ENCODE results near the gene CEP350.

The CEP350 gene, protein sequence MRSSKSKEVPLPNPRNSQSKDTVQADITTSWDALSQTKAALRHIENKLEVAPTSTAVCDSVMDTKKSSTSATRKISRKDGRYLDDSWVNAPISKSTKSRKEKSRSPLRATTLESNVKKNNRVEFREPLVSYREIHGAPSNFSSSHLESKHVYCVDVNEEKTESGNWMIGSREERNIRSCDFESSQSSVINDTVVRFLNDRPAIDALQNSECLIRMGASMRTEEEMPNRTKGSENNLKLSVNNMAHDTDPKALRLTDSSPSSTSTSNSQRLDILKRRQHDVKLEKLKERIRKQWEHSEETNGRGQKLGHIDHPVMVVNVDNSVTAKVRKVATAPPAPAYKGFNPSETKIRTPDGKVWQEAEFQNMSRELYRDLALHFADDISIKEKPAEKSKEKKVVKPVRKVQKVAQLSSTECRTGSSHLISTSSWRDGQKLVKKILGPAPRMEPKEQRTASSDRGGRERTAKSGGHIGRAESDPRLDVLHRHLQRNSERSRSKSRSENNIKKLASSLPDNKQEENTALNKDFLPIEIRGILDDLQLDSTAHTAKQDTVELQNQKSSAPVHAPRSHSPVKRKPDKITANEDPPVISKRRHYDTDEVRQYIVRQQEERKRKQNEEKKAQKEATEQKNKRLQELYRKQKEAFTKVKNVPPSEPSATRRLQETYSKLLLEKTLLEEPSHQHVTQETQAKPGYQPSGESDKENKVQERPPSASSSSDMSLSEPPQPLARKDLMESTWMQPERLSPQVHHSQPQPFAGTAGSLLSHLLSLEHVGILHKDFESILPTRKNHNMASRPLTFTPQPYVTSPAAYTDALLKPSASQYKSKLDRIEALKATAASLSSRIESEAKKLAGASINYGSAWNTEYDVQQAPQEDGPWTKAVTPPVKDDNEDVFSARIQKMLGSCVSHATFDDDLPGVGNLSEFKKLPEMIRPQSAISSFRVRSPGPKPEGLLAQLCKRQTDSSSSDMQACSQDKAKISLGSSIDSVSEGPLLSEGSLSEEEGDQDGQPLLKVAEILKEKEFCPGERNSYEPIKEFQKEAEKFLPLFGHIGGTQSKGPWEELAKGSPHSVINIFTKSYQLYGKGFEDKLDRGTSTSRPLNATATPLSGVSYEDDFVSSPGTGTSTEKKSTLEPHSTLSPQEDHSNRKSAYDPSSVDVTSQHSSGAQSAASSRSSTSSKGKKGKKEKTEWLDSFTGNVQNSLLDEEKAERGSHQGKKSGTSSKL (N-terminal part only)

DNA sequence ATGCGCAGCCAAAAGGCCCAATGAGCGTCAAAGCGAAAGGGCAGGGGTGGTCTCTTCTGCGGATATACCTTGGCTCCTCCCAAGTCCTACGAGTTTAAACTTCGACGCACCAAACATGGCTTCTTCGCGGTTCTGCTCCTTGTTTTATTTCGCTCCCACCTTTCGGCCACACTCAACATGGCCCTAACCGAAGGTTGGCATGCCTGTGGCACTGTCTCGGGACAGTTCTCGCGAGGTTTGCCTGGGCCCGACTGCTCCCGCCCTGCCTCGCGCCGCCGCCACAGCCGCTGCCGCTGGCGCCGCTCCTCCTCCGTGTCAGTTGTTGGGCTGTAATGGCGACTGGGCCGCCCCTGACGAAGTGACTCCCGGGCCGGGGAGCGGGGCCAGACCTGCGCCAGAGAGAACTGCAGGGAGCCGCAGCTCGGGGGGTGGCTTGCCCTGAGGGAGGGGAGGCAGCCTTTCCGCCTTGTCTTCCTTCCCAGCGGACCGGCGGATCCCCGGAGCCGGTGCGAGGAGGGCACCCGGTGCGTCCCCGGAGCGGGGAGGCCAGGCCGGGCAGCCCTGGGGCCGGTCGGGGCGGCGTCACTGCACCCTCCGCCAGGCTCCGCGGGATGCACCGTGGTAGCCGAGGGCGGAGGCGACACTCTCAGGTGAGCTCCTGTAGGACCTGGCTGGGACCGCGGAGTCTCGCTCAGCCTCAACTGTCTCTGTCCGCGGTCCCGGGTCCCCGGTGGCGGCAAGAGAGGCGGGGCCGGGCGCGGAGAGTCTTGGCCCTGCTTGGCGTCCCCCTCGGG lies at the start of gene CEP350:
Gene CEP350 (plus strand): TSS at position 318 of the 794 bp plus-strand sequence. CDS start 31,372 bp downstream, outside the sequence.
- H3K9me3 ChIP-seq (ENCODE audit: control insufficient read depth in 2 of 2, low read length in 2 of 2) = no peaks in the 10 kb centered on the region
- peak within 1 kb of the TSS; percentile 93 for H3K27ac ChIP-seq (ENCODE audit: low read length)
- H3K9ac ChIP-seq (ENCODE audit: low read length in 2 of 2) = peak within 1 kb of the TSS; percentile 77 to 90
- H3K27me3 ChIP-seq (ENCODE audit: control insufficient read depth in 1 of 2, insufficient read depth in 2 of 2, low read length in 2 of 2) = no peaks in the 10 kb centered on the region
- H3K4me1 ChIP-seq (ENCODE audit: control insufficient read depth, insufficient read depth, low read length) = no peaks in the 10 kb centered on the region
- peak within 1 kb of the TSS; percentile 86 for H3K4me3 ChIP-seq (ENCODE audit: low read length in 2 of 2)
- H3K36me3 ChIP-seq (ENCODE audit: control insufficient read depth in 2 of 2, insufficient read depth in 2 of 2, low read length in 2 of 2) = no peaks in the 10 kb centered on the region

DNA sequence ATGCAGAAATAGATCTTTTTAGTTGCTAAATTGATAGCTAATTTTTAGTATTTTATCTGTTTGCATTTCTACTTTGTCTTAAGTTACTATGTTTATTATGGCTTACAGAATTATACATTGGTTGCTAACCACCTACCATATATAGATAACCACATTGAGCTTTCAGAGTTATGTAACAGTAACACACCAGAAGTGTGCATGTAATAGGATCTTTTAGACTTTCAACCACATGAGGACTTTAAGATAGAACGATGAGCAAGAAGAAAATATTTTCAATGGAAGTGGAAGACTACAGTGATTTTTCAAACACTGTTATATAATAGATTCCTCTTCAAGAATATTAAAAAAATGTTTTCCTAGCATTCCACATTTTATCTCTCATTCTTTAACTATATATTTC lies 43.7 kb upstream of the CEP350 start:
- no peaks in the 10 kb centered on the region for H3K9me3 ChIP-seq (ENCODE audit: control insufficient read depth in 2 of 2, low read length in 2 of 2)
- no peak overlapping the region for H3K4me3 ChIP-seq (ENCODE audit: low read length in 2 of 2)
- H3K9ac ChIP-seq (ENCODE audit: low read length in 2 of 2) = no peak overlapping the region
- H3K4me1 ChIP-seq (ENCODE audit: control insufficient read depth, insufficient read depth, low read length) = no peaks in the 10 kb centered on the region
- H3K27ac ChIP-seq (ENCODE audit: low read length) = no peak overlapping the region
- H3K27me3 ChIP-seq (ENCODE audit: control insufficient read depth in 1 of 2, insufficient read depth in 2 of 2, low read length in 2 of 2) = no peaks in the 10 kb centered on the region
- H3K36me3 ChIP-seq (ENCODE audit: control insufficient read depth in 2 of 2, insufficient read depth in 2 of 2, low read length in 2 of 2) = peaks cover 20 to 27% of the 10 kb centered on the region in 2 donors

DNA sequence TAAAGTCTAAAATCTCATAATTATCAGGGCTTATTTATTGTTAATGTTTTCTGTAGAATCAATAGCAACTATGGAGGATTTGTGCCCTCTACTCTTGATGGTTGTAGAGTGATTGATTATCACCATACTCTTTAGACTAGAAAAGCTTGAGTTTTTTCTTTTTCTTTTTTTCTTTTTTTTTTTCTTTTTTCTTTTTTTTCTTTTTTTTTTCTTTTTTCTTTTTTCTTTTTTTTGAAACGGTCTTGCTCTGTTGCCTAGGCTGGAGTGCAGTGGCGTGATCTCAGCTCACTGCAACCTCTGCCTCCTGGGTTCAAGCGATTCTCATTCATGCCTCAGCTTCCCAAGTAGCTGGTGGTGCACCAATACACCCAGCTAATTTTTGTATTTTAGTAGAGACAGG lies 42.8 kb upstream of the CEP350 start:
- Histone ChIP-seq H3K36me3 (ENCODE audit: control insufficient read depth in 2 of 2, insufficient read depth in 2 of 2, low read length in 2 of 2) (peaks cover 25 to 30% of the 10 kb centered on the region in 2 donors), H3K9me3 (ENCODE audit: control insufficient read depth in 2 of 2, low read length in 2 of 2) (no peaks in the 10 kb centered on the region), H3K27ac (ENCODE audit: low read length) (no peak overlapping the region), H3K9ac (ENCODE audit: low read length in 2 of 2) (no peak overlapping the region), H3K4me3 (ENCODE audit: low read length in 2 of 2) (no peak overlapping the region), H3K4me1 (ENCODE audit: control insufficient read depth, insufficient read depth, low read length) (no peaks in the 10 kb centered on the region), H3K27me3 (ENCODE audit: control insufficient read depth in 1 of 2, insufficient read depth in 2 of 2, low read length in 2 of 2) (no peaks in the 10 kb centered on the region)

DNA sequence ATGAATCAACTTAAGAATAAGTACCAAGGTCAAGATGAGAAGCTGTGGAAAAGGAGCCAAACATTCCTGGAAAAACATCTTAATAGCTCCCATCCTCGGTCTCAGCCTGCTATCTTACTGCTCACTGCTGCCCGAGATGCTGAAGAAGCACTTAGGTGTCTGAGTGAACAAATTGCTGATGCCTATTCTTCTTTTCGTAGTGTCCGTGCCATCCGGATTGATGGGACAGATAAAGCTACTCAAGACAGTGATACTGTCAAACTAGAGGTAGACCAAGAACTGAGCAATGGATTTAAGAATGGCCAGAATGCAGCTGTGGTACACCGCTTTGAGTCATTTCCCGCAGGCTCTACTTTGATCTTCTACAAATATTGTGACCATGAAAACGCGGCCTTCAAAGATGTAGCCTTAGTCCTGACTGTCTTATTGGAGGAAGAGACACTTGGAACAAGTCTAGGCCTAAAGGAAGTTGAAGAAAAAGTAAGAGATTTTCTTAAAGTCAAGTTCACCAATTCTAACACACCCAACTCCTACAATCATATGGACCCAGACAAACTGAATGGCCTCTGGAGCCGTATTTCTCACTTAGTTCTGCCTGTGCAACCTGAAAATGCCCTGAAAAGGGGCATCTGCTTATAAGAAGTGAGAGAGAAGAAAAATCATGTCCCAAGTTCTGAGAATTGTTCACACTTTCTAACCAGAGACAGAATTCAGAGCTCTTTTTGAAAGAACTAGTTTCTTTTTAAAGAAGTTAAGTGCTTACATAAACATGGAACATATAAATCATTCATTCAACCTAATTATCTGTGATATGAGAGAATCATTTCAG lies 36.8 kb upstream of the CEP350 start:
- H3K9me3 ChIP-seq (ENCODE audit: control insufficient read depth in 2 of 2, low read length in 2 of 2) = no peaks in the 10 kb centered on the region
- H3K36me3 ChIP-seq (ENCODE audit: control insufficient read depth in 2 of 2, insufficient read depth in 2 of 2, low read length in 2 of 2) = peaks cover 28 to 37% of the 10 kb centered on the region in 2 donors
- no peaks in the 10 kb centered on the region for H3K4me1 ChIP-seq (ENCODE audit: control insufficient read depth, insufficient read depth, low read length)
- H3K4me3 ChIP-seq (ENCODE audit: low read length in 2 of 2) = no peak overlapping the region
- no peak overlapping the region for H3K9ac ChIP-seq (ENCODE audit: low read length in 2 of 2)
- H3K27ac ChIP-seq (ENCODE audit: low read length) = no peak overlapping the region
- no peaks in the 10 kb centered on the region for H3K27me3 ChIP-seq (ENCODE audit: control insufficient read depth in 1 of 2, insufficient read depth in 2 of 2, low read length in 2 of 2)

DNA sequence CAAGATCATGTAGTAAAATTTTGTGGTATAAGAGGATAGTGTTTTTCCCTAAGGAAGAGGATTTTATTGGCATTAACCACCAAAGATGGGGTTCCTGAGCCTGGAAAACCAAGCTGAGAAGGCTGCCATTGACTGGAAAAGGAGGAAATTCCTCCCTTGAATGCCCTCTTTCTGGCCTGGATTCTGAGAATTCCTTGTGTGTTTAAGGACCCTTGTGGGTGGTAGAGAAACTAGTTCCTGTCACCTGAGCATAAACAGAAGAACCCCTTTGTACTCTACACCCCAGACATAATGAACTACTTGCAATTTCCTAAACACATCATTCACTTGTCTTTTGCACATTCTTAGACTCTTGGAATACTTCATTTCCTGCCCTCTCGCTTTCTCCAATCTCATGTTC lies 33.1 kb upstream of the CEP350 start:
- H3K27me3 ChIP-seq (ENCODE audit: control insufficient read depth in 1 of 2, insufficient read depth in 2 of 2, low read length in 2 of 2) = no peaks in the 10 kb centered on the region
- H3K27ac ChIP-seq (ENCODE audit: low read length) = no peak overlapping the region
- no peaks in the 10 kb centered on the region for H3K9me3 ChIP-seq (ENCODE audit: control insufficient read depth in 2 of 2, low read length in 2 of 2)
- H3K4me1 ChIP-seq (ENCODE audit: control insufficient read depth, insufficient read depth, low read length) = no peaks in the 10 kb centered on the region
- peaks cover 16 to 21% of the 10 kb centered on the region in 2 donors for H3K36me3 ChIP-seq (ENCODE audit: control insufficient read depth in 2 of 2, insufficient read depth in 2 of 2, low read length in 2 of 2)
- H3K4me3 ChIP-seq (ENCODE audit: low read length in 2 of 2) = no peak overlapping the region
- no peak overlapping the region for H3K9ac ChIP-seq (ENCODE audit: low read length in 2 of 2)

DNA sequence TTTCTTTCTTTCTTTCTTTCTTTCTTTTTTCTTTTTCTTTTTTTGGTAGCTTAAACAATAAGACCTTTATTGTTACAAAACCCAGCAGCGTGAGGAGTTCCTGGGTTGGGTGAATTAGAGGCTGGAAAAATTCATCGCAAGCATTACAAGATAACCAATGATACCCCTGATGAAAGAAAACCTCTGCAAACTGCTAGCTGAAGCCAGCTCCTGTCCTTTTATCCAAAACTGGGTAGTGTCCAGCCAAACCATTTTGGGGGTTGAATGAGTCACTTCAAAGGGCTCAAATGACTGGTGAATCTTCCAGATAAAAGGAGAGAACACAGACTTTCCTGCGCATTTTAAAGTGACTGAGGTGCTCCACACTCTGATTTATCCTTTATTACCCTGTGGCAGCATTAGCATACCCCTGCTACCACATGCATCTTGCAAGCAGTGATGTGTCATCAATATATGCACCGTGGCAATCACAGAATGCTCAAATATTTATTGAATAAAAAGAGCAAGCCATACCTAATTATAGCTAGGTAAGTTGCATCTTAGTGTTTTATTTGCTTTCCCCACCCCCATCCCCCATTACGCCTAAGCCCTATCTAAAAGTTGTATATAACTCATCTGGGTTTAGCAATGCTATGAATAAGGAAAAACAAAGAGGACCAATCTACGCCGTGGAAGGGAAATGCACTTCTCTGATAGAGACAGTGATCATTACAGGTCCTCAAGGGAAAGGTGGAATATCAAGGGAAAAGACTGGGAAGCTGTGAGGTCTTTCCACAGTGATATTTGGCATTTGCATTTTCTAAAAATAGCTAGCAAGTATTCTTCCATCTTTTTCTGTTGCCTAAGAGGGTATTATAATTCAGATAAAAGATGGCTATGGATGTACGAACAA lies 32.4 kb upstream of the CEP350 start:
- H3K4me3 ChIP-seq (ENCODE audit: low read length in 2 of 2) = no peak overlapping the region
- no peaks in the 10 kb centered on the region for H3K27me3 ChIP-seq (ENCODE audit: control insufficient read depth in 1 of 2, insufficient read depth in 2 of 2, low read length in 2 of 2)
- H3K27ac ChIP-seq (ENCODE audit: low read length) = no peak overlapping the region
- H3K9me3 ChIP-seq (ENCODE audit: control insufficient read depth in 2 of 2, low read length in 2 of 2) = no peaks in the 10 kb centered on the region
- H3K36me3 ChIP-seq (ENCODE audit: control insufficient read depth in 2 of 2, insufficient read depth in 2 of 2, low read length in 2 of 2) = peaks cover 15 to 20% of the 10 kb centered on the region in 2 donors
- no peak overlapping the region for H3K9ac ChIP-seq (ENCODE audit: low read length in 2 of 2)
- no peaks in the 10 kb centered on the region for H3K4me1 ChIP-seq (ENCODE audit: control insufficient read depth, insufficient read depth, low read length)

DNA sequence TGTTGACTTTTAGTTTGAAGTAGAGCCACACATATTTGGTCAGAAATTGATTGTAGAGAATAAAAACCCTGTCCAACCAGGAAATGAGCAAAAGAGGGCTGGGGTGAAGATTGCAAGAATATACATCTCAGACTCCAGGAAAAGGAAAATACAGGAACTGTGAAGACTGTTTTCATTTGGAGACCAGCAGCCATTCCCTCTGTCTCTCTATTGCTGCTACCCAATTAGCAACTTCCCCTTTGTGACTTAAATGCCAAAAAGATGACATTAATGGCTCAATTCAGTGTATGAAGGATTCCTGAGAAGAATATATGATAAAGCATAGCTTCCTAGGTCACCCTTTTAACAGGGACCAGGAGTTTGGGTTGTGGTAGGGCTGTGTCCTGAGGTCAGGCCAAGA lies 31.6 kb upstream of the CEP350 start:
- no peak overlapping the region for H3K4me3 ChIP-seq (ENCODE audit: low read length in 2 of 2)
- H3K36me3 ChIP-seq (ENCODE audit: control insufficient read depth in 2 of 2, insufficient read depth in 2 of 2, low read length in 2 of 2) = peaks cover 7 to 12% of the 10 kb centered on the region in 2 donors
- no peaks in the 10 kb centered on the region for H3K9me3 ChIP-seq (ENCODE audit: control insufficient read depth in 2 of 2, low read length in 2 of 2)
- H3K4me1 ChIP-seq (ENCODE audit: control insufficient read depth, insufficient read depth, low read length) = no peaks in the 10 kb centered on the region
- H3K9ac ChIP-seq (ENCODE audit: low read length in 2 of 2) = no peak overlapping the region
- no peak overlapping the region for H3K27ac ChIP-seq (ENCODE audit: low read length)
- no peaks in the 10 kb centered on the region for H3K27me3 ChIP-seq (ENCODE audit: control insufficient read depth in 1 of 2, insufficient read depth in 2 of 2, low read length in 2 of 2)

DNA sequence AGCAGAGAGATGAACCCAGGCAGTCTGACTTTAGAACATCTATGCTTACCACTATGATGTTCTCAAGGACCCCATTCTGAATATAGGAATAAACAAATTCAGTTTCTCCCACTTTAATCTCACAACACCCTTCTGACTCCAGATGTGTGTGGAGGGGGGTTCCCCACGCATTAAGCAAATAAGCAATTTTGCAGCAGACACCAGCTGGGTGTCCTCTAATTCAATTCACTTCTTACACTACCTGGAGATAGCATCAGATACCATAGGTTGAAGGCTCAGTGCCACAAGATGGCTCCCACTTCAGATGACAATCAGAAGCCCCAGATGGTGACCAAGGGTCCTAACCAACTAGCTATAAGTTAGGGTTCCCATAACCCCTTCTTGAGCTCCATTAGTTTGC lies 30.3 kb upstream of the CEP350 start:
- no peak overlapping the region for H3K4me3 ChIP-seq (ENCODE audit: low read length in 2 of 2)
- no peak overlapping the region for H3K27ac ChIP-seq (ENCODE audit: low read length)
- H3K9ac ChIP-seq (ENCODE audit: low read length in 2 of 2) = no peak overlapping the region
- H3K36me3 ChIP-seq (ENCODE audit: control insufficient read depth in 2 of 2, insufficient read depth in 2 of 2, low read length in 2 of 2) = peaks cover 0 to under 1% of the 10 kb centered on the region in 2 donors
- no peaks in the 10 kb centered on the region for H3K4me1 ChIP-seq (ENCODE audit: control insufficient read depth, insufficient read depth, low read length)
- H3K27me3 ChIP-seq (ENCODE audit: control insufficient read depth in 1 of 2, insufficient read depth in 2 of 2, low read length in 2 of 2) = no peaks in the 10 kb centered on the region
- H3K9me3 ChIP-seq (ENCODE audit: control insufficient read depth in 2 of 2, low read length in 2 of 2) = no peaks in the 10 kb centered on the region

DNA sequence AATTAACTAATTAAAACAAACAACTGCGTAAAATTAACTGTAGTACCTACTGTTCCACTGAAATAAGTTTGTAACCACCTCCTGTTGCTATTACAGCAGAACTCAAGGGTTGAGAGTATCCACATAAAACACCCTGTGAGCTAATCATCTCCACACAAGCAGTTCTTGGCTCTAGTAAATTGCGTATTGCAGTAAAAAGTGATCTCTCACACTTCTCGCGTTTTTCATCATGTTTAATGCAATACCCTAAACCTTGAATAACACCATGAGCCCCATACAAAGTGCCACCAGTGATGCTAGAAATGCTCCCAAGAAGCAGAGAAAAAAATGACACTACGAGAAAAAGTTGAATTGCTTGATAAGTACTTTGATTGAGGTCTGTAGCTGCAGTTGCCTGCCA lies 29.3 kb upstream of the CEP350 start:
- Histone ChIP-seq H3K4me3 (ENCODE audit: low read length in 2 of 2) (no peak overlapping the region), H3K9ac (ENCODE audit: low read length in 2 of 2) (no peak overlapping the region), H3K4me1 (ENCODE audit: control insufficient read depth, insufficient read depth, low read length) (no peaks in the 10 kb centered on the region), H3K9me3 (ENCODE audit: control insufficient read depth in 2 of 2, low read length in 2 of 2) (no peaks in the 10 kb centered on the region), H3K27me3 (ENCODE audit: control insufficient read depth in 1 of 2, insufficient read depth in 2 of 2, low read length in 2 of 2) (no peaks in the 10 kb centered on the region), H3K36me3 (ENCODE audit: control insufficient read depth in 2 of 2, insufficient read depth in 2 of 2, low read length in 2 of 2) (no peaks in the 10 kb centered on the region), H3K27ac (ENCODE audit: low read length) (no peak overlapping the region)
